Right renal pelvis (tissue), 4 donors: Measurements from ENCODE around the gene MX1. TPM values are rescaled to one million over a fixed set of nuclear protein-coding genes. Genes with fewer than 3 reads are reported as not detected.
A peak's percentile ranks its signal among the peaks of the same experiment; 100 is the strongest.
"Not testable (repeated sequence)": the region's sequence is repeated elsewhere in the genome, so short reads cannot be mapped to it uniquely, and the experiment has no call there.

Source experiments
- DNase-seq, 4 donors: peaks; one replicate each; pipeline ENCODE4 v3.0.0-alpha.2; 2013; ENCODE audit warnings: low read depth in 4 of 4, low spot score in 3 of 4, missing footprints in 1 of 4
- polyA plus RNA-seq, 4 donors: library from polyadenylated mRNA; unstranded; fragments of 120-200 nt; gene quantifications; one replicate each; pipeline ENCODE4 v1.2.1, GENCODE V29; 2013; ENCODE audit not compliant: insufficient read length in 4 of 4

The MX1 gene
- polyA plus RNA-seq, 4 donors = 6.4 to 9.7 (median 8.6) TPM

- no peak for DNase-seq
These were observed 18.2 kb upstream of the MX1 start for GRCh38 chr21:41407541-41408460.

GRCh38 chr21:41410361-41410760 is 15.7 kb upstream of the MX1 start:
- no peak for DNase-seq

DNA sequence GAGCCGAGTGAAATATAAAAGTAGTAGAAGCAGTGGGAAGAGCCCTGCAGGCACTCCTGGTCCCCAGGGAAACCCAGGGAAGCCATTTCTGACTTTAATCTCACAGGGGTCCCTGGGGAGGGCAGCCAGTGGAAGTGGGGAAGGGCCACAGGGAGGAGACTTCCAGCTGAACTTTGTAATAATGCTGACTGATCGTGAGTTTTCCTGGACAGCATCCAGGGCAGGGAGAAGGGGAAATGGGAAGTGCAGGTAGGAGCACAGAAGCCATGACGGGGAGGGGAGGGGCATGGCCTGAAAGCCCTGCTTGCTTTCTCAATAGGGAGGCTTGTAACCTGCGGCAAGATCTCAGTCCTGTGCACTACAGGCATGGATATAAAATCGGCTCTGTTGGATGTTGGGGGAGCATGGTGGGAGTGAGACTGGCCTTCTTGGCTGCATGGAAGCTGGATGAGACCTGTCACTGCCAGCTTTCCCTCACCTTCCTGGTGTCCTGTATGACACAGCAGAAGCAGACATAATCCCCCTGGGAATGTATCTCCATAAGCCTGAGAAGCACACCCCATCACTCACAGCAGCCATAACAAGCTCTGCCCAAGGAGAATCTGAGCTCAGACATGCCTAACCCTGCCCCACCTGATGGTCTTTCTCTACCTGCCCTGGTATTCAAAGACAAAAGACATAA is 15.1 kb upstream of the MX1 start:
- DNase-seq = no peak

- DNase-seq = no peak
These were observed 14.5 kb upstream of the MX1 start for GRCh38 chr21:41411449-41412089.

GRCh38 chr21:41417505-41417904 is 8.5 kb upstream of the MX1 start:
- not testable (repeated sequence) for DNase-seq

GRCh38 chr21:41418393-41418792 is 7.6 kb upstream of the MX1 start:
- no peak for DNase-seq

DNA sequence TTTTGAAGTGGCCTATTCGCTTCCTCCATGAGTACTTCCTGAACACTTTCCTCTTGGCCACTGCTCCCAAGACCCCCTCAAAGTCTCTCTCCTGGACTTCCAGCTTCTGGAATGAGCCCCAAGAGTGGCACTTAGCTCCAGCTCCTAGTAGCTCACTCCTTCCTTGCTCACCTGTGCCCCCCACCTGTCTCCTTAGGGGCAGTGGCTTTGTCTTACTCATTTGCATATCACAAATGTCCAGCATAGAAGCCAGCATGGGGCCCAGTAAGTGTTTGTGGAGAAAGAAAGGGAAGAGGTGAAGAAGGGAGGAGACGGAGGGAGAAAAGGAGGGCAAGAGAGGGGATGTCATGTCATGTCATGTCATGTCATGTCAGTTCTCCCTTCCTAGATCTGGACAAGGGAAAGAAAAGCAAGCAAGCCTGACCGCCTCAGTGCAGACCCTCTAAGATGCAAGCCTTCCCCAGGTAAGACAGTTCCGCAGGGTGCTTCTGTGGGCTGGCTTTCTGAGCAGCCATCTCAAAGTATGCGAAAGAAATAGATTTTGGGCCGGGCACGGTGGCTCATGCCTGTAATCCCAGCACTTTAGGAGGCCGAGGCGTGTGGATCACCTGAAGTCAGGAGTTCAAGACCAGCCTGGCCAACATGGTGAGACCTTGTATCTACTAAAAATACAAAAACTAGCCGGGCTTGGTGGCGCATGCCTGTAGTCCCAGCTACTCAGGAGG is 6.9 kb upstream of the MX1 start:
- no peak for DNase-seq

- DNase-seq = peak; percentile 78 to 90 (median 86)
These were observed 5.8 kb upstream of the MX1 start for GRCh38 chr21:41419921-41420862.

- not testable (repeated sequence) for DNase-seq
These were observed 5.0 kb upstream of the MX1 start for GRCh38 chr21:41420998-41421397.

- no peak for DNase-seq
These were observed 3.3 kb upstream of the MX1 start for GRCh38 chr21:41422546-41423304.

GRCh38 chr21:41423305-41423636 is 2.8 kb upstream of the MX1 start:
- not testable (repeated sequence) for DNase-seq

DNA sequence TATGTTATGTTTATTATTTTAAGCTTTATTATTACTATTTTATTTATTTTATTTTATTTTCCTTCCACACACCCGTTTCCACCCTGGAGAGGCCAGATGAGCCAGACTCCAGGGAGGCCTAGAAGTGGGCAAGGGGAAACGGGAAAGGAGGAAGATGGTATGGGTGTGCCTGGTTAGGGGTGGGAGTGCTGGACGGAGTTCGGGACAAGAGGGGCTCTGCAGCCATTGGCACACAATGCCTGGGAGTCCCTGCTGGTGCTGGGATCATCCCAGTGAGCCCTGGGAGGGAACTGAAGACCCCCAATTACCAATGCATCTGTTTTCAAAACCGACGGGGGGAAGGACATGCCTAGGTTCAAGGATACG is 468 bp upstream of the MX1 start:
- no peak for DNase-seq

GRCh38 chr21:41426676-41427404 is 801 bp downstream of the MX1 start:
- DNase-seq = no peak

GRCh38 chr21:41427556-41427955 is 1.5 kb downstream of the MX1 start:
- DNase-seq = no peak

- DNase-seq = no peak
These were observed 2.3 kb downstream of the MX1 start for GRCh38 chr21:41428311-41428710.

- DNase-seq = no peak
These were observed 2.8 kb downstream of the MX1 start for GRCh38 chr21:41428847-41429246.

GRCh38 chr21:41429305-41429704 is 3.3 kb downstream of the MX1 start:
- DNase-seq = no peak

DNA sequence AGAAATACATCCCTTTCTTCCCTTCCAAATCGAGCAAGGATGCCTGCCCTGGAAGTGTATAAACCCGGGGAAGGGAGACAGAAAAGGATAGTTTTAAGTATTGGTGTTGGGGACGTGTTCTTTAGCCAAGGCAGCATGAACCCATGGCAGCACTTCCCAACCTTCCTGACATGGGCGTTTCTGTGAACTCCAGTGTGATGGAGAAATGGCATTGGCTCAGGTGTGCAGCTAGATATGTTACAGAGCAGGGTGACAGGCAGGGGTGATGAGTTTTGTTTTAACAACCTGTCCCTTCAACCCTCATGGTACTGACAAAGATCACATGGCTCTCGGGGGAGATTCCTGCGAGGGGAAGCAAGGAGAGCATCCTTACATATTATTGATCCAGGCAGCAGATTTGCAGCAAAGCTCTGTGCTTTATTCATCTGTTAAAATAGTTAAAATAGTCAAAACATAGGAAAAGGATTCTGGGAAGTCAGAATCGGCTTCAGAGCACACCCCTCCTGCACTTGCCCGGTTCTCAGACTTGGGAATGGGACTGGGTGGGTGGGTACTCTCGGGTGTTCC is 4.0 kb downstream of the MX1 start:
- no peak for DNase-seq
